ENCODE results near the gene LRMDA.

GRCh38 chr10:75994357-75995040 is 563.1 kb downstream of the LRMDA start:
- TF ChIP-seq CTCF (IDR thresholded peaks at IDR 0.05; ENCODE audit: borderline replicate concordance, extremely low read depth, low read length, poor library complexity, severe bottlenecking) (no peak), EZH2 (IDR thresholded peaks at IDR 0.05; ENCODE audit: borderline replicate concordance, low read depth, low read length, severe bottlenecking) (no peak)

All from DND-41 (cell line).